ENCODE data around the gene NDUFB10.

Gene NDUFB10

DNA sequence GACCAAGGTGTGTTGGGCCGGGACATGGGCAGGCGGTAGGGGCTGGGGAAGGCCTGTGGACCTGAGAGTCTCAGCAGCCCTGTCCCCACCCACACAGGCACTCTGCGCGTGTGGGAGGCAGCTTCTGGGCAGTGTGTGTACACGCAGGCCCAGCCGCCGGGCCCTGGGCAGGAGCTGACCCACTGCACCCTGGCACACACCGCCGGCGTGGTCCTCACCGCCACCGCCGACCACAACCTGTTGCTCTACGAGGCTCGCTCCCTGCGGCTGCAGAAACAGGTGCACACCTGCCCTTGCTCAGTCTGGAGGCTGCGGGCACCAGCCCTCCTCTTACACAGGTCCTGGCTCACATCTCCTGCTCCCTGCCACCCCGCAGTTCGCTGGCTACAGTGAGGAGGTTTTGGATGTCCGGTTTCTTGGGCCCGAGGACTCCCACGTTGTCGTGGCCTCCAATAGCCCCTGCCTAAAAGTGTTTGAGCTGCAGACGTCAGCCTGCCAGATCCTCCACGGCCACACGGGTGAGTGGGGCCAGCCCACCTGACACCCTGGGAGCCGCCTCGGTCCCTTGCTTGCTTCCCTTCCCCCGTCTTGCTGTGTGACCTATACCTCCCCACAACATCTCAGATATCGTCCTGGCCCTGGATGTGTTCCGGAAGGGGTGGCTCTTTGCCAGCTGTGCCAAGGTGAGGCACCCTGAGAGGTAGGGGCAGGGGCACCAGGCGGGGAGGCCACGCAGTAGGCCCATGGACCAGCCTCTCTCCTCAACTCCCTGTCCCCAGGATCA is 16.3 kb downstream of the NDUFB10 start:
- H3K27me3 ChIP-seq (ENCODE audit: control insufficient read depth, low read length) = peaks cover 7% of the 10 kb centered on the region
- H3K4me2 ChIP-seq (ENCODE audit: low read length) = no peak overlapping the region
- H3F3A ChIP-seq (ENCODE audit: control insufficient read depth, insufficient read depth) = no peaks in the 10 kb centered on the region
- H3K4me3 ChIP-seq (ENCODE audit: low read length) = no peak overlapping the region
- peaks cover 60% of the 10 kb centered on the region for H3K36me3 ChIP-seq (ENCODE audit: control insufficient read depth, low read length)
- peaks cover 22% of the 10 kb centered on the region for H3K4me1 ChIP-seq (ENCODE audit: control insufficient read depth, low read length)
- no peaks in the 10 kb centered on the region for H4K20me1 ChIP-seq (ENCODE audit: control insufficient read depth, insufficient read depth, low read depth, low read length)
- no peak overlapping the region for H3K27ac ChIP-seq (ENCODE audit: low read depth, low read length)
- no peak for TF ChIP-seq EZH2phosphoT487 (IDR thresholded peaks at IDR 0.05; ENCODE audit: borderline replicate concordance, low read length)
- TF ChIP-seq, protein P1, sequence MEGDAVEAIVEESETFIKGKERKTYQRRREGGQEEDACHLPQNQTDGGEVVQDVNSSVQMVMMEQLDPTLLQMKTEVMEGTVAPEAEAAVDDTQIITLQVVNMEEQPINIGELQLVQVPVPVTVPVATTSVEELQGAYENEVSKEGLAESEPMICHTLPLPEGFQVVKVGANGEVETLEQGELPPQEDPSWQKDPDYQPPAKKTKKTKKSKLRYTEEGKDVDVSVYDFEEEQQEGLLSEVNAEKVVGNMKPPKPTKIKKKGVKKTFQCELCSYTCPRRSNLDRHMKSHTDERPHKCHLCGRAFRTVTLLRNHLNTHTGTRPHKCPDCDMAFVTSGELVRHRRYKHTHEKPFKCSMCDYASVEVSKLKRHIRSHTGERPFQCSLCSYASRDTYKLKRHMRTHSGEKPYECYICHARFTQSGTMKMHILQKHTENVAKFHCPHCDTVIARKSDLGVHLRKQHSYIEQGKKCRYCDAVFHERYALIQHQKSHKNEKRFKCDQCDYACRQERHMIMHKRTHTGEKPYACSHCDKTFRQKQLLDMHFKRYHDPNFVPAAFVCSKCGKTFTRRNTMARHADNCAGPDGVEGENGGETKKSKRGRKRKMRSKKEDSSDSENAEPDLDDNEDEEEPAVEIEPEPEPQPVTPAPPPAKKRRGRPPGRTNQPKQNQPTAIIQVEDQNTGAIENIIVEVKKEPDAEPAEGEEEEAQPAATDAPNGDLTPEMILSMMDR (IDR thresholded peaks at IDR 0.05; ENCODE audit: low read depth, low read length, poor library complexity, severe bottlenecking) = no peak
- no peaks in the 10 kb centered on the region for H3K9me3 ChIP-seq (ENCODE audit: control insufficient read depth, insufficient read depth, low read length)
- H3K9me2 ChIP-seq (replicated peaks; ENCODE audit: control insufficient read depth, low read length) = no peaks in the 10 kb centered on the region
- H3K79me2 ChIP-seq (ENCODE audit: control insufficient read depth, low read length) = peaks cover 39% of the 10 kb centered on the region

DNA sequence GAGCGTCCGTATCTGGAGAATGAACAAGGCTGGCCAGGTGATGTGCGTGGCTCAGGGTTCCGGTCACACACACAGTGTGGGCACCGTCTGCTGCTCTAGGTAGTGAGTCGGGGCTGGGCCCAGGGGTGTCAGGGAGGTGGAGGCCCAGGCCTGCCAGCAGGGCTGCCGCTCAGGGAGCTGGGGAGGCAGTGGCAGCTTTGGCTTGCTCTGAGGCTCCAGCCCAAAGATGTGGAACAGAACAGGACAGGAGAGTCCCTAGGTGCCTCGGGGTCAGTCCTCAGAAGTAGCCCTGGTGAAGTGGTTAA is 16.8 kb downstream of the NDUFB10 start:
- peaks cover 2% of the 10 kb centered on the region; the same call in 1 of the 2 replicates for H3F3A ChIP-seq (ENCODE audit: control insufficient read depth, insufficient read depth)
- H3K9me3 ChIP-seq (ENCODE audit: control insufficient read depth, insufficient read depth, low read length) = no peaks in the 10 kb centered on the region
- H3K4me3 ChIP-seq (ENCODE audit: low read length) = no peak overlapping the region
- H3K4me1 ChIP-seq (ENCODE audit: control insufficient read depth, low read length) = peaks cover 18% of the 10 kb centered on the region
- peaks cover 60% of the 10 kb centered on the region for H3K36me3 ChIP-seq (ENCODE audit: control insufficient read depth, low read length)
- no peak overlapping the region for H3K27ac ChIP-seq (ENCODE audit: low read depth, low read length)
- peaks cover 33% of the 10 kb centered on the region for H3K79me2 ChIP-seq (ENCODE audit: control insufficient read depth, low read length)
- TF ChIP-seq, protein P1 (IDR thresholded peaks at IDR 0.05; ENCODE audit: low read depth, low read length, poor library complexity, severe bottlenecking) = no peak
- TF ChIP-seq EZH2phosphoT487 (IDR thresholded peaks at IDR 0.05; ENCODE audit: borderline replicate concordance, low read length) = no peak
- H3K4me2 ChIP-seq (ENCODE audit: low read length) = no peak overlapping the region
- peaks cover 12% of the 10 kb centered on the region for H3K27me3 ChIP-seq (ENCODE audit: control insufficient read depth, low read length)
- H3K9me2 ChIP-seq (replicated peaks; ENCODE audit: control insufficient read depth, low read length) = no peaks in the 10 kb centered on the region
- H4K20me1 ChIP-seq (ENCODE audit: control insufficient read depth, insufficient read depth, low read depth, low read length) = no peaks in the 10 kb centered on the region

DNA sequence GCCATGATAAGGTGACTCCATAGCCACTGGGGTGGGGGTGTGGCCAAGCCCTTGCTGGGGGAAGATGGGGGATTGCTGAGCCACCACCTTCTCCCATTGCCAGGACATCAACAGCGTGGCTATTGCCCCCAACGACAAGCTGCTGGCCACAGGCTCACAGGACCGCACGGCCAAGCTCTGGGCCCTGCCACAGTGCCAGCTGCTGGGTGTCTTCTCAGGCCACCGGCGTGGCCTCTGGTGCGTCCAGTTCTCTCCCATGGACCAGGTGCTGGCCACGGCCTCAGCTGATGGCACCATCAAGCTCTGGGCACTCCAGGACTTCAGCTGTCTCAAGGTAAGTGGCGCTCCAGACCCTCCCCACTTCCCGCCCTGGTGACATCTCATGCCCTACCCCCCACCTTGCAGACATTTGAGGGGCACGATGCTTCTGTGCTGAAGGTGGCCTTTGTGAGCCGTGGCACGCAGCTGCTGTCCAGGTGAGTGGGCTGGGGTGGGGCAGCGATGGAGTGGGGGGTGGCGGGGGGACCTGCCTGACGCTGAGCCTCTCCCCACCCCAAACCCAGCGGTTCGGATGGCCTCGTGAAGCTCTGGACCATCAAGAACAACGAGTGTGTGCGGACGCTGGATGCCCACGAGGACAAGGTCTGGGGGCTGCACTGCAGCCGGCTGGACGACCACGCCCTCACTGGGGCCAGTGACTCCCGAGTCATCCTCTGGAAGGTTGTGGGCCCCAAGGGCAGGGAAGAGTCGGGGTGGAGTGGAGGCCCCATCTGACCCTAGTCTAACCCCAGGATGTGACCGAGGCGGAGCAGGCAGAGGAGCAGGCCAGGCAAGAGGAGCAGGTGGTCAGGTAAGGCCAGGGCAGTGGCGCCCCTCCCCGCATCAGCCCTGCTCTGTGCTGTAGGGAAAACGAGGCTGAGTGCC is 17.9 kb downstream of the NDUFB10 start:
- Histone ChIP-seq H3K27me3 (ENCODE audit: control insufficient read depth, low read length) (peaks cover 22% of the 10 kb centered on the region), H3K79me2 (ENCODE audit: control insufficient read depth, low read length) (peaks cover 24% of the 10 kb centered on the region), H3F3A (ENCODE audit: control insufficient read depth, insufficient read depth) (peaks cover 8% of the 10 kb centered on the region), H3K27ac (ENCODE audit: low read depth, low read length) (no peak overlapping the region), H3K4me3 (ENCODE audit: low read length) (no peak overlapping the region), H4K20me1 (ENCODE audit: control insufficient read depth, insufficient read depth, low read depth, low read length) (no peaks in the 10 kb centered on the region), H3K9me3 (ENCODE audit: control insufficient read depth, insufficient read depth, low read length) (no peaks in the 10 kb centered on the region), H3K36me3 (ENCODE audit: control insufficient read depth, low read length) (peaks cover 55% of the 10 kb centered on the region), H3K4me2 (ENCODE audit: low read length) (no peak overlapping the region), H3K9me2 (replicated peaks; ENCODE audit: control insufficient read depth, low read length) (no peaks in the 10 kb centered on the region), H3K4me1 (ENCODE audit: control insufficient read depth, low read length) (peaks cover 21% of the 10 kb centered on the region)
- TF ChIP-seq EZH2phosphoT487 (IDR thresholded peaks at IDR 0.05; ENCODE audit: borderline replicate concordance, low read length) = no peak
- TF ChIP-seq, protein P1 (IDR thresholded peaks at IDR 0.05; ENCODE audit: low read depth, low read length, poor library complexity, severe bottlenecking) = no peak
